Smooth muscle cell of the brain vasculature (primary cell): ENCODE results near the gene NOC4L.
A peak's percentile ranks its signal among the peaks of the same experiment; 100 is the strongest.

Source experiments
- DNase-seq: peaks from one replicate; pipeline ENCODE4 v3.0.0-alpha.2; 2012; ENCODE audit warnings: low read depth, low spot score

The NOC4L gene

GRCh38 chr12:132156573-132157325, 12.5 kb downstream of the NOC4L start:
- no peak for DNase-seq

GRCh38 chr12:132157733-132158409, 13.6 kb downstream of the NOC4L start:
- DNase-seq: no peak

GRCh38 chr12:132158677-132159554, 14.7 kb downstream of the NOC4L start:
- DNase-seq: no peak

- DNase-seq: no peak
Observed at GRCh38 chr12:132159555-132160003, 15.3 kb downstream of the NOC4L start.

- DNase-seq: no peak
Observed at GRCh38 chr12:132160016-132160415, 15.8 kb downstream of the NOC4L start.

GRCh38 chr12:132160601-132161035, 16.4 kb downstream of the NOC4L start:
- DNase-seq: no peak

GRCh38 chr12:132161036-132161781, 17.0 kb downstream of the NOC4L start:
- no peak for DNase-seq

GRCh38 chr12:132161796-132162507, 17.7 kb downstream of the NOC4L start:
- DNase-seq: no peak

- peak; percentile 13 for DNase-seq
Observed at GRCh38 chr12:132162508-132163031, 18.3 kb downstream of the NOC4L start.

- no peak for DNase-seq
Observed at GRCh38 chr12:132163041-132163910, 19.0 kb downstream of the NOC4L start.

- DNase-seq: no peak
Observed at GRCh38 chr12:132163911-132164288, 19.6 kb downstream of the NOC4L start.

- no peak for DNase-seq
Observed at GRCh38 chr12:132164426-132164825, 20.2 kb downstream of the NOC4L start.

GRCh38 chr12:132165584-132165983, 21.3 kb downstream of the NOC4L start:
- no peak for DNase-seq

- no peak for DNase-seq
Observed at GRCh38 chr12:132166093-132166492, 21.8 kb downstream of the NOC4L start.

GRCh38 chr12:132166801-132167591, 22.7 kb downstream of the NOC4L start:
- DNase-seq: no peak

GRCh38 chr12:132167611-132168310, 23.5 kb downstream of the NOC4L start:
- no peak for DNase-seq

GRCh38 chr12:132168311-132169031, 24.2 kb downstream of the NOC4L start:
- no peak for DNase-seq
